ENCODE results near the gene RNF113B.

The RNF113B gene

DNA sequence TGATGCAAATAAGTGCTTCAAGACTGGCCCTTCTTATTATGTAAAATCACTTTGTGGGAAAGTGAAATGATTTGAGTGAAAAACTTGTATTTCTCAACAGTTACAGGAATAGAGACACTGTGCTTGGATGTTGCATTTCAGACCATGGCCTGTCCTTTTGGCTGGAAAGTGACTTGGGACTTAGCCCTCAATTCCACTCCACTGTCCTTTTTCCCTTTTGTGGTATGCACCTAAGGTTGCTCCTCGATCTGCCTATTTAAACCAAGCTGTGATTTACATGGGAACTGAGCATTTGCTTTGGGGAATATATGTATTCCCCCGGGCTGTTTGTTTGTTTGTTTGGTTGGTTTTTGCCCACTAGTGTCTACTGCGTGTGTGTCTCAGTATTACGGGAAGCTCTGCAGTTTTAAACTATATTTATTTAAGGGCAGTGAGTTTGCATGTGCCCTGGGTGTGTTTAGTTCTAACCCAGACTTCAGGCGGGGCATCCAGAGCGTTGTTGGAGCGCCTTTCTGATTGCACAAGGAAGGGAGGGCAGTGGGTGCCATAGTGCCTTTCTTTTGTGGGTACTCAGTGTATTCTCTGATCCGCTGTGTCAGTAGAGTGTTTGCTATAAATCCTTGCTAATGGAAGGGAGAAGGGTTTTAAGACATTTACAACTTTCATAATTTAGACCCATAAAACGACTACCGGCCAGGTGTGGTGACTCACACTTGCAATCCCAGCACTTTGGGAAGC lies 18.2 kb upstream of the RNF113B start:
- TF ChIP-seq CTCF (conservative IDR thresholded peaks at IDR 0.05; ENCODE audit: low read depth, low read length), result no peak
- Histone ChIP-seq H3K4me2 (no peak overlapping the region), H2AFZ (ENCODE audit: low read depth) (no peak overlapping the region), H3K27me3 (ENCODE audit: insufficient read depth, low read depth) (no peaks in the 10 kb centered on the region), H3K27ac (no peak overlapping the region), H3K79me2 (ENCODE audit: insufficient read depth, low read depth) (no peaks in the 10 kb centered on the region; the same call in 1 of the 2 replicates), H3K4me1 (ENCODE audit: low read depth, poor library complexity, severe bottlenecking) (no peaks in the 10 kb centered on the region), H3K4me3 (IDR thresholded peaks at IDR 0.05; ENCODE audit: insufficient read depth, low read depth, low read length) (no peak overlapping the region), H4K20me1 (ENCODE audit: insufficient read depth) (no peaks in the 10 kb centered on the region), H3K36me3 (ENCODE audit: insufficient read depth) (no peaks in the 10 kb centered on the region), H3K9ac (no peak overlapping the region)

DNA sequence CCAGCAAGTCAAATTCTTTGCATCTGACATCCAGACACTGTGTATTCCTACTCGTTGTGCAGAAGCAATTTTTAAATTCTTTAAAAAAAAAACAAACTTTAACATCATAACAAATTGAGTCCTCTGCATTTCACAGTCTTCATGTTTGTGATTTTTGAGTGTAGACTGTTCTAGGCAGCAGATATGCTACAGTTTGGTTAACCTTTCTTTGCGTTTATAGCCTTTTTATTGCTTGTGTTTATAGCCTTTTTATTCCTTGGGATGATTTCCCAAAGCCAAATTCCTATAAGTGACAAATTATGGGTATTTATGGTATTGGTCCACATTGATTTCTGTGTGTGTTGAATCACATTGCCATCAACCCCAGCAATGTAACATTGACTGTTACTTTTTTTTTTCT lies 14.9 kb upstream of the RNF113B start:
- H3K9ac ChIP-seq, result no peak overlapping the region
- H3K27ac ChIP-seq, result no peak overlapping the region
- no peak overlapping the region for H2AFZ ChIP-seq (ENCODE audit: low read depth)
- no peaks in the 10 kb centered on the region for H4K20me1 ChIP-seq (ENCODE audit: insufficient read depth)
- no peaks in the 10 kb centered on the region for H3K27me3 ChIP-seq (ENCODE audit: insufficient read depth, low read depth)
- H3K79me2 ChIP-seq (ENCODE audit: insufficient read depth, low read depth), result no peaks in the 10 kb centered on the region; the same call in 1 of the 2 replicates
- H3K4me3 ChIP-seq (IDR thresholded peaks at IDR 0.05; ENCODE audit: insufficient read depth, low read depth, low read length), result no peak overlapping the region
- no peak for TF ChIP-seq CTCF (conservative IDR thresholded peaks at IDR 0.05; ENCODE audit: low read depth, low read length)
- H3K36me3 ChIP-seq (ENCODE audit: insufficient read depth), result no peaks in the 10 kb centered on the region
- H3K4me1 ChIP-seq (ENCODE audit: low read depth, poor library complexity, severe bottlenecking), result no peaks in the 10 kb centered on the region
- H3K4me2 ChIP-seq, result no peak overlapping the region

DNA sequence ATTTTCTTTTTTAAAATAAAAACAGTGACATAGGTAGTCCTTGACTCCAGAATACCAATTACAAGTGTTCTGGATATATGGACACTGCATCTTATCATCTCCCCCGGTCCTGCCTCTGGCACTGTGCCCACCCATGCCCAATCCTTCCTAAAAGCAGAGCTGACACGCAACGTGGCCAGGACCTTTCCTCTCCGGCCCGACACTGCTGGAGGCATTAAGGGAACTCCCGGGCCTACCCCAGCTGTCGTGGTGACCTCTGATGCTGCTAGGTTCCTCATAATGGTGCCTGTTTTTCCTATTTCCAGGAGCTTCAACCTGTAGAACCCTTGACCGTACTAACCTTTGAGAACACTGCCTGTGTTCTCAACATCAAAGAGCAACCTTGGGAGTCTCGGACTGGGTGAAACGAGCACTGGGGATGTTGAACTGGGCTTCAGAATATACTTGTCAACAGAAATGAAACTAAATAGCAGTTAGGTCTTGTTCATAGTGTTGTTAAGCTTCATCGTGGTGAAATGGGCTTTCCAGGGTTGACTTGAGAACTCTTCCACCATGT lies 13.9 kb upstream of the RNF113B start:
- TF ChIP-seq CTCF (conservative IDR thresholded peaks at IDR 0.05; ENCODE audit: low read depth, low read length), result no peak
- H3K4me3 ChIP-seq (IDR thresholded peaks at IDR 0.05; ENCODE audit: insufficient read depth, low read depth, low read length), result no peak overlapping the region
- H3K27me3 ChIP-seq (ENCODE audit: insufficient read depth, low read depth), result no peaks in the 10 kb centered on the region
- no peak overlapping the region for H3K27ac ChIP-seq
- no peaks in the 10 kb centered on the region for H3K36me3 ChIP-seq (ENCODE audit: insufficient read depth)
- no peaks in the 10 kb centered on the region for H4K20me1 ChIP-seq (ENCODE audit: insufficient read depth)
- no peak overlapping the region for H3K4me2 ChIP-seq
- no peak overlapping the region for H3K9ac ChIP-seq
- H3K79me2 ChIP-seq (ENCODE audit: insufficient read depth, low read depth), result no peaks in the 10 kb centered on the region; the same call in 1 of the 2 replicates
- no peak overlapping the region for H2AFZ ChIP-seq (ENCODE audit: low read depth)
- H3K4me1 ChIP-seq (ENCODE audit: low read depth, poor library complexity, severe bottlenecking), result no peaks in the 10 kb centered on the region

DNA sequence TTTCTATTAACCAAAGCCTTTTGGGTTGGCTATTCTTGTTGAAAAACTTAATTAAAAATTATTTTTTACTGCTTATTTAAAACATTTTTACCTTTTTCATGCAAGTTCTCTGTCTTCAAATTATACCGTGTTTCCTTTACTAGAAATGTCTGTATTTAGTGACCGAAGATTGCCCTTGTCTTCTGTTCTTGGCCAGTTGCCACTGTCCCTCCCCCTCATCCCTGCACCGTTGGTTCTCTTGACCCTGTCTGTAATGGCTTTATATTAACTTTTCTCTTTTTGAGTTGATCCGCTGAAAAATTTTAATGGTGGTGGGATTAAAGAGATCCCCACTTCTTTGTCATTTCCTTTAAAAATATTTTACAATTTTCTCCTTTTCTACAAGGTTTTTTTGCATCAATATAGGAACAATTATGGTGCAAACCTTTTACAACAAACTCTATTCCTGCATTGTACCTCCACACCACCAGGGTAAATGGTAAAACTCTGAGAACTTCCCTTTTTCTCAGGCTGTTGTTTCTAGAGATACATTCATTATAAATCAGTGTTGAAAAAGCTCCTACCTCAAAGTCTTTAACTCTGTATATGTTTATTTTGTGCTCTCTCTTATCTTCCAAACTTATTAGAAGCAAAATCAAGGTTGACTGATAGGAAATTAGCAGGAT lies 12.9 kb upstream of the RNF113B start:
- H3K4me2 ChIP-seq, result no peak overlapping the region
- H3K4me1 ChIP-seq (ENCODE audit: low read depth, poor library complexity, severe bottlenecking), result no peaks in the 10 kb centered on the region
- H4K20me1 ChIP-seq (ENCODE audit: insufficient read depth), result no peaks in the 10 kb centered on the region
- H3K36me3 ChIP-seq (ENCODE audit: insufficient read depth), result no peaks in the 10 kb centered on the region
- no peaks in the 10 kb centered on the region; the same call in 1 of the 2 replicates for H3K79me2 ChIP-seq (ENCODE audit: insufficient read depth, low read depth)
- H3K27ac ChIP-seq, result no peak overlapping the region
- no peak overlapping the region for H2AFZ ChIP-seq (ENCODE audit: low read depth)
- H3K27me3 ChIP-seq (ENCODE audit: insufficient read depth, low read depth), result no peaks in the 10 kb centered on the region
- no peak overlapping the region for H3K9ac ChIP-seq
- no peak for TF ChIP-seq CTCF (conservative IDR thresholded peaks at IDR 0.05; ENCODE audit: low read depth, low read length)
- no peak overlapping the region for H3K4me3 ChIP-seq (IDR thresholded peaks at IDR 0.05; ENCODE audit: insufficient read depth, low read depth, low read length)
